Caco-2 (cell line): ENCODE measurements around the gene TGDS. TPM values are rescaled to one million over a fixed set of nuclear protein-coding genes. Genes with fewer than 3 reads are reported as not detected.
"Not testable (repeated sequence)": the region's sequence is repeated elsewhere in the genome, so short reads cannot be mapped to it uniquely, and the experiment has no call there.

Experiments
- BruUV-seq: library from RNA; stranded (reverse); fragments of 400-500 nt; replicated peaks from 2 replicates; lab custom pipeline; 2021; lab: Mats Ljungman, UMichigan
- CTCF ChIA-PET: fragments of 300-600 bp; sonication (Branson Sonifier 250); formaldehyde crosslinking; loops from one replicate; lab custom pipeline; 2022; ENCODE audit warnings: antibody characterized with exemption; lab: Charles Lee
- POLR2A ChIA-PET: fragments of 300-600 bp; sonication (Branson Sonifier 250); formaldehyde crosslinking; loops from one replicate; lab custom pipeline; 2022; ENCODE audit warnings: antibody characterized with exemption; lab: Charles Lee
- DNase-seq, 2 experiments: peaks; one replicate each; pipeline versions ENCODE4 v3.0.0 to v3.0.0-alpha.2; 2020 to 2022
- H3K27me3 ChIP-seq: replicated peaks from 2 replicates; pipeline ENCODE4 v1.6.0; 2011; ENCODE audit warnings: low read length; ENCODE audit not compliant: control insufficient read depth, insufficient read depth
- H3K36me3 ChIP-seq: 2 replicates; pipeline ENCODE4 v1.5.1; 2011; ENCODE audit warnings: low read length; ENCODE audit not compliant: control insufficient read depth, insufficient read depth
- H3K4me1 ChIP-seq: fragments of 250-450 bp; sonication (Bioruptor Pico); 2 replicates; pipeline ENCODE4 v1.5.1; 2020; ENCODE audit warnings: mild to moderate bottlenecking
- H3K4me3 ChIP-seq: 2 replicates; pipeline ENCODE4 v1.5.1; 2011; ENCODE audit warnings: low read depth, mild to moderate bottlenecking, control low read depth, low read length
- H3K9me3 ChIP-seq: fragments of 250-450 bp; sonication (Bioruptor Pico); 2 replicates; pipeline ENCODE4 v1.5.1; 2020; ENCODE audit warnings: mild to moderate bottlenecking, moderate library complexity
- H3K27ac Mint-ChIP-seq: one replicate; pipeline ENCODE4 v1.8.0; 2022; ENCODE audit warnings: mixed read lengths; ENCODE audit not compliant: unreplicated experiment
- H3K27me3 Mint-ChIP-seq: one replicate; pipeline ENCODE4 v1.8.0; 2022; ENCODE audit warnings: mixed read lengths; ENCODE audit not compliant: insufficient read depth, unreplicated experiment
- H3K36me3 Mint-ChIP-seq: one replicate; pipeline ENCODE4 v1.8.0; 2022; ENCODE audit warnings: mild to moderate bottlenecking, mixed read lengths; ENCODE audit not compliant: insufficient read depth, unreplicated experiment
- H3K4me1 Mint-ChIP-seq: one replicate; pipeline ENCODE4 v1.8.0; 2022; ENCODE audit warnings: low read depth, mixed read lengths; ENCODE audit not compliant: unreplicated experiment
- H3K4me3 Mint-ChIP-seq: one replicate; pipeline ENCODE4 v1.8.0; 2022; ENCODE audit warnings: mild to moderate bottlenecking, moderate library complexity, mixed read lengths; ENCODE audit not compliant: unreplicated experiment
- H3K9me3 Mint-ChIP-seq: one replicate; pipeline ENCODE4 v1.8.0; 2022; ENCODE audit warnings: mixed read lengths; ENCODE audit not compliant: unreplicated experiment
- CTCF ChIP-seq, 2 experiments: fragments of 200-600 bp in 1 of 2; IDR thresholded peaks; 1 replicate in 1 of 2; 2 replicates in 1 of 2; pipeline versions ENCODE4 v1.5.1 to v1.8.0; 2011 to 2022; ENCODE audit warnings: antibody characterized with exemption in 1 of 2, control low read depth in 1 of 2, inconsistent platforms in 1 of 2, low read depth in 1 of 2, low read length in 1 of 2, mild to moderate bottlenecking in 1 of 2, moderate library complexity in 1 of 2; ENCODE audit not compliant: insufficient read depth in 1 of 2, severe bottlenecking in 1 of 2, unreplicated experiment in 1 of 2
- intact Hi-C: fragments of 100-400 bp; cut with micrococcal nuclease; formaldehyde crosslinking; loops from one replicate; pipeline ENCODE4 v1.10.0; 2022; ENCODE audit not compliant: unreplicated experiment
- total RNA-seq: library from RNA; stranded (reverse); gene quantifications from 2 replicates; pipeline ENCODE4 v1.2.3, GENCODE V29; 2022

TGDS gene
- total RNA-seq, 1 experiment from 2014 or later = 22.0 TPM

GRCh38 chr13:94636942-94637578 is 41.1 kb upstream of the TGDS start:
- Histone ChIP-seq H3K36me3 (no peaks in the 10 kb centered on the region), H3K9me3 (no peaks in the 10 kb centered on the region), H3K4me1 (peaks cover 3% of the 10 kb centered on the region), H3K4me3 (no peak overlapping the region), H3K27me3 (no peaks in the 10 kb centered on the region)
- H3K4me1 Mint-ChIP-seq = peaks cover 6% of the 10 kb centered on the region
- no peaks in the 10 kb centered on the region for H3K36me3 Mint-ChIP-seq
- H3K27me3 Mint-ChIP-seq = no peaks in the 10 kb centered on the region
- ChIA-PET CTCF (interaction anchor here (0.5 kb wide), 1 partner anchor 17 kb away, joined by 3 read pairs; no protein-coding TSS in a partner anchor), POLR2A (no interaction called here)
- intact Hi-C loops = no loop called here
- no peak overlapping the region for H3K4me3 Mint-ChIP-seq
- no peak for TF ChIP-seq CTCF (IDR thresholded peaks at IDR 0.05; ENCODE audit: insufficient read depth in 1 of 2, low read depth in 1 of 2, low read length in 1 of 2, severe bottlenecking in 1 of 2, unreplicated experiment in 1 of 2)
- no peak for DNase-seq
- no peaks in the 10 kb centered on the region for H3K9me3 Mint-ChIP-seq
- no TSS peak for BruUV-seq
- H3K27ac Mint-ChIP-seq = no peak overlapping the region

GRCh38 chr13:94636096-94636495 is 40.1 kb upstream of the TGDS start:
- DNase-seq, H3K27ac Mint-ChIP-seq, H3K27me3 ChIP-seq, H3K4me1 Mint-ChIP-seq, H3K4me3 Mint-ChIP-seq, POLR2A ChIA-PET, H3K4me1 ChIP-seq, CTCF ChIA-PET, H3K9me3 Mint-ChIP-seq, H3K27me3 Mint-ChIP-seq, intact Hi-C loops, H3K4me3 ChIP-seq, BruUV-seq, H3K36me3 Mint-ChIP-seq, H3K36me3 ChIP-seq, H3K9me3 ChIP-seq: not testable (repeated sequence)

GRCh38 chr13:94632226-94632980 is 36.5 kb upstream of the TGDS start:
- TF ChIP-seq CTCF (IDR thresholded peaks at IDR 0.05; ENCODE audit: insufficient read depth in 1 of 2, low read depth in 1 of 2, low read length in 1 of 2, severe bottlenecking in 1 of 2, unreplicated experiment in 1 of 2) = no peak
- CTCF ChIA-PET = no interaction called here

More at GRCh38 chr13:94632226-94632980, 36.5 kb upstream of the TGDS start:
- peaks cover 7% of the 10 kb centered on the region for H3K36me3 Mint-ChIP-seq
- no peaks in the 10 kb centered on the region for H3K4me1 Mint-ChIP-seq
- Histone ChIP-seq H3K4me3 (no peak overlapping the region), H3K4me1 (no peaks in the 10 kb centered on the region), H3K27me3 (no peaks in the 10 kb centered on the region), H3K36me3 (no peaks in the 10 kb centered on the region; the same call in 1 of the 2 replicates), H3K9me3 (no peaks in the 10 kb centered on the region)
- no peak for DNase-seq
- intact Hi-C loops = no loop called here
- no peak overlapping the region for H3K4me3 Mint-ChIP-seq
- POLR2A ChIA-PET = no interaction called here
- BruUV-seq = no TSS peak
- H3K9me3 Mint-ChIP-seq = no peaks in the 10 kb centered on the region
- H3K27me3 Mint-ChIP-seq = no peaks in the 10 kb centered on the region
- H3K27ac Mint-ChIP-seq = no peak overlapping the region
